ENCODE results near the gene RAPGEF6. TPM values are rescaled to one million over a fixed set of nuclear protein-coding genes. Genes with fewer than 3 reads are reported as not detected.

RAPGEF6 gene
- polyA plus RNA-seq, 1 experiment = 13.1 TPM

DNA sequence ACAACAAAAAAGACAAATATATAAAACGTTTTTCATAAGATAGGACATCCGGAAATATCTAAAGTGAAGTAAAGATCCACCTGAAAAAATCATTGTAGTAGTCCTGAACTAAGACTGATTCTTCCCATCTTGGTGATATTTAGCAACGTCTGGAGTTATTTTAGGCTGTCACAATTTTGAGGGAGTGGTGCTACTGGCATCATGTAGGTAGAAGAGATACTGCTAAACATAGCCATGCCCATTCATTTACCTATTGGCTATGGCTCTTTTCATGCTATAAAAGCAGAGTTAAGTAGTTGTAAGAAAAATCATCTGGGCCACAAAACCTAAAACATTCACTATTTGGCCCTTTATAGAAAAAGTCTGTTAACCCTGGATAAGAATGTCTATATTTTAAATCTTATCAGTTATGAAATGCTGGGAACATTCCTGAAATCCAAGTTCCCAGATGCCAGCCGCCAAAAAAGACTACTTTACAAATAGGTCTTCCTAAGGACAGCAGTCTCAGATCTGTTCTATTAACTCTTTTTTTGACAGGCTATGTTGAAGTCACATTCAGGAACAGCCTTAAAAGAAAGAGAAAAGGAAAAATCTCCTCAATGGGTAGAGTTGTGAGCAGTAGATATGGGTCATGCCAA is 27.0 kb downstream of the RAPGEF6 start:
- POLR2A ChIA-PET = no interaction called here

GRCh38 chr5:131607418-131607817 is 27.6 kb downstream of the RAPGEF6 start:
- ChIA-PET CTCF (no interaction called here), POLR2A (no interaction called here)
- Histone ChIP-seq H3K27ac (ENCODE audit: low read depth, low read length) (no peak overlapping the region), H3K9me3 (ENCODE audit: control insufficient read depth, insufficient read depth, low read length) (no peaks in the 10 kb centered on the region), H3K4me3 (ENCODE audit: low read depth, low read length) (no peak overlapping the region), H3K27me3 (ENCODE audit: control insufficient read depth, insufficient read depth, low read length) (no peaks in the 10 kb centered on the region)
- DNase-seq (ENCODE audit: low read depth, low spot score) = no peak
- TF ChIP-seq, protein P1, sequence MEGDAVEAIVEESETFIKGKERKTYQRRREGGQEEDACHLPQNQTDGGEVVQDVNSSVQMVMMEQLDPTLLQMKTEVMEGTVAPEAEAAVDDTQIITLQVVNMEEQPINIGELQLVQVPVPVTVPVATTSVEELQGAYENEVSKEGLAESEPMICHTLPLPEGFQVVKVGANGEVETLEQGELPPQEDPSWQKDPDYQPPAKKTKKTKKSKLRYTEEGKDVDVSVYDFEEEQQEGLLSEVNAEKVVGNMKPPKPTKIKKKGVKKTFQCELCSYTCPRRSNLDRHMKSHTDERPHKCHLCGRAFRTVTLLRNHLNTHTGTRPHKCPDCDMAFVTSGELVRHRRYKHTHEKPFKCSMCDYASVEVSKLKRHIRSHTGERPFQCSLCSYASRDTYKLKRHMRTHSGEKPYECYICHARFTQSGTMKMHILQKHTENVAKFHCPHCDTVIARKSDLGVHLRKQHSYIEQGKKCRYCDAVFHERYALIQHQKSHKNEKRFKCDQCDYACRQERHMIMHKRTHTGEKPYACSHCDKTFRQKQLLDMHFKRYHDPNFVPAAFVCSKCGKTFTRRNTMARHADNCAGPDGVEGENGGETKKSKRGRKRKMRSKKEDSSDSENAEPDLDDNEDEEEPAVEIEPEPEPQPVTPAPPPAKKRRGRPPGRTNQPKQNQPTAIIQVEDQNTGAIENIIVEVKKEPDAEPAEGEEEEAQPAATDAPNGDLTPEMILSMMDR (IDR thresholded peaks at IDR 0.05; ENCODE audit: low read depth, low read length) = no peak

More for the DNA sequence above, 27.0 kb downstream of the RAPGEF6 start:
- CTCF ChIA-PET = interaction anchor here (3.2 kb wide), 1 partner anchor 18 kb away, joined by 11 read pairs; no protein-coding TSS in a partner anchor
- no peak overlapping the region for H3K27ac ChIP-seq (ENCODE audit: low read depth, low read length)
- no peaks in the 10 kb centered on the region for H3K9me3 ChIP-seq (ENCODE audit: control insufficient read depth, insufficient read depth, low read length)
- no peak for DNase-seq (ENCODE audit: low read depth, low spot score)
- TF ChIP-seq, protein P1 (IDR thresholded peaks at IDR 0.05; ENCODE audit: low read depth, low read length) = no peak
- H3K27me3 ChIP-seq (ENCODE audit: control insufficient read depth, insufficient read depth, low read length) = no peaks in the 10 kb centered on the region
- H3K4me3 ChIP-seq (ENCODE audit: low read depth, low read length) = no peak overlapping the region

DNA sequence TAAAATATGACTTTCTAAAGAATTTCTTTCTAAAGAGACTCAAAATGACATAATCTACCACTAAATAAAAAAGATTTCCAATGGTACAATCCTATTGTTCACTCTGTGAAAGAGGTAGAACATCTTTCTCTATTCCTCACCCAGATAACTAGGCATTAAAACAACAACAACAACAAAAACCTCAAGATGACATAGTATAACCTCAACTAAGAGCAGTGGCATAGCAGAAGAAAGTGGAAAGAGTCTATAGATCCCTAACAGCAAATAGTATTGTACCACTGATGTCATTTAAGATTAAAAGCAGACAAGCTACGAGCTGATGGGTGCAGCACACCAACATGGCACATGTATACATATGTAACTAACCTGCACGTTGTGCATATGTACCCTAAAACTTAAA is 29.9 kb downstream of the RAPGEF6 start:
- Histone ChIP-seq H3K4me3 (ENCODE audit: low read depth, low read length) (no peak overlapping the region), H3K27ac (ENCODE audit: low read depth, low read length) (no peak overlapping the region), H3K9me3 (ENCODE audit: control insufficient read depth, insufficient read depth, low read length) (no peaks in the 10 kb centered on the region), H3K27me3 (ENCODE audit: control insufficient read depth, insufficient read depth, low read length) (no peaks in the 10 kb centered on the region)
- ChIA-PET POLR2A (no interaction called here), CTCF (interaction anchor here (3.0 kb wide), 1 partner anchor 16 kb away, joined by 18 read pairs; no protein-coding TSS in a partner anchor)
- DNase-seq (ENCODE audit: low read depth, low spot score) = no peak
- TF ChIP-seq, protein P1 (IDR thresholded peaks at IDR 0.05; ENCODE audit: low read depth, low read length) = no peak

GRCh38 chr5:131595088-131596033 is 39.7 kb downstream of the RAPGEF6 start:
- TF ChIP-seq, protein P1 (IDR thresholded peaks at IDR 0.05; ENCODE audit: low read depth, low read length) = no peak
- Histone ChIP-seq H3K27ac (ENCODE audit: low read depth, low read length) (no peak overlapping the region), H3K4me3 (ENCODE audit: low read depth, low read length) (no peak overlapping the region), H3K27me3 (ENCODE audit: control insufficient read depth, insufficient read depth, low read length) (no peaks in the 10 kb centered on the region), H3K9me3 (ENCODE audit: control insufficient read depth, insufficient read depth, low read length) (peaks cover 4% of the 10 kb centered on the region; the same call in 1 of the 2 replicates)
- ChIA-PET CTCF (interaction anchor here (0.6 kb wide), 1 partner anchor 173 kb away, joined by 3 read pairs; no protein-coding TSS in a partner anchor), POLR2A (interaction anchor here (0.6 kb wide), 1 partner anchor 180 kb away, joined by 7 read pairs; no protein-coding TSS in a partner anchor)
- DNase-seq (ENCODE audit: low read depth, low spot score) = no peak
